GM12891 (cell line): ENCODE data around the gene ASIC1.

ENCODE experiments used
- POLR2A ChIP-seq: IDR thresholded peaks from 2 replicates; pipeline ENCODE4 v1.6.1; 2011; ENCODE audit warnings: low read depth, low read length, control low read depth
- POLR2AphosphoS5 ChIP-seq: IDR thresholded peaks from 2 replicates; pipeline ENCODE4 v1.6.1; 2011; ENCODE audit warnings: low read depth, low read length, control low read depth
- SPI1 ChIP-seq: IDR thresholded peaks from 2 replicates; pipeline ENCODE4 v1.6.1; 2011; ENCODE audit warnings: low read depth, low read length, control low read depth
- TAF1 ChIP-seq: IDR thresholded peaks from 2 replicates; pipeline ENCODE4 v1.6.1; 2011; ENCODE audit warnings: low read depth, low read length, control low read depth

DNA sequence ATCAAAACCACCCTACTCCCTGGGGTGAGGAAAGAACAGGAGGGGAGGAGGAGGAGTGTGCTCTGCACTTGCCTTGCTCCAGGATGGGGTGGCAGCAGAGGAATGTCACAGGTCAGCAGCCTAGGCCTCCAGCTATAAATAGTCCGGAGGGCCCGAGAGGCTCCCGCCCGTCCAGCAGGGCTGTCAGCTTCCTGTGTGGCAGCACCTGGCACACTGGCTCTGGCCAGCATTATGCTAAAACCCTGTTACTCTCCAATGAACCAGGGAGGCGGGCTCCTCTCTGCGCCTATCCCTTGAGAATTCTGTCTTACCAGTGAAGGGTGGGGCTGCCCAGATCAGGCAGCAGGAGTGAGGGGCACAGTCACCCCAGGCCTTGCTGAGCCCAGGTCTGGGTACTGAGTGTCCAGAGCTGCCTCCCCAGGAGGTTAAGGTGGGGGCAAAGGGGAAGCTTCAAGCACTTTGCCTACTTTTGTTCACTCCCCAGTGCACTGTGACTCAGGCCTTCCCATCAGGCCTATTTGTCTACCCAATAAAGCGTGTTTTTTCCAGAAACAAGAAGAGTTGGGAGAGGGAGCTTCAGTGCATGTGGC, 53.5 kb downstream of the ASIC1 start:
- TF ChIP-seq POLR2A, result no peak
- no peak for TF ChIP-seq POLR2AphosphoS5
- TF ChIP-seq SPI1, result no peak
- TF ChIP-seq TAF1, result no peak
